ENCODE measurements around the gene TRIM25.

TRIM25 gene

GRCh38 chr17:56866076-56866475 is 47.8 kb downstream of the TRIM25 start:
- DNase-seq (ENCODE audit: low read depth in 2 of 2): no peak

GRCh38 chr17:56863974-56864373 is 49.9 kb downstream of the TRIM25 start:
- DNase-seq (ENCODE audit: low read depth in 2 of 2): no peak

GRCh38 chr17:56861899-56862298 is 52.0 kb downstream of the TRIM25 start:
- no peak for DNase-seq (ENCODE audit: low read depth in 2 of 2)

- DNase-seq (ENCODE audit: low read depth in 2 of 2): no peak
These were observed 62.8 kb downstream of the TRIM25 start for GRCh38 chr17:56851008-56851407.

- no peak for DNase-seq (ENCODE audit: low read depth in 2 of 2)
These were observed 63.3 kb downstream of the TRIM25 start for GRCh38 chr17:56850591-56850990.

- no peak for DNase-seq (ENCODE audit: low read depth in 2 of 2)
These were observed 64.7 kb downstream of the TRIM25 start for GRCh38 chr17:56849131-56849530.

- no peak for DNase-seq (ENCODE audit: low read depth in 2 of 2)
These were observed 66.7 kb downstream of the TRIM25 start for GRCh38 chr17:56847106-56847505.

- no peak for DNase-seq (ENCODE audit: low read depth in 2 of 2)
These were observed 67.9 kb downstream of the TRIM25 start for GRCh38 chr17:56845934-56846333.

- no peak for DNase-seq (ENCODE audit: low read depth in 2 of 2)
These were observed 71.3 kb downstream of the TRIM25 start for GRCh38 chr17:56842577-56842976.

GRCh38 chr17:56838687-56839086 is 75.2 kb downstream of the TRIM25 start:
- DNase-seq (ENCODE audit: low read depth in 2 of 2): no peak

Data from stimulated activated CD4-positive, alpha-beta T cell treated with anti-CD3 and anti-CD28 coated beads, Interleukin-15, amount 100 ng/mL, for 48 hours (primary cell).